Ovary (tissue), 9 donors: ENCODE data around the gene KATNIP. TPM values are rescaled to one million over a fixed set of nuclear protein-coding genes. Genes with fewer than 3 reads are reported as not detected.

Experiments
- DNase-seq, 5 donors: peaks; one replicate each; pipeline ENCODE4 v3.0.0-alpha.2; 2019 to 2020
- H3K27ac ChIP-seq, 2 donors: fragments of 200-600 bp; one replicate each; pipeline versions ENCODE4 v1.5.1 to v1.8.0; 2019 to 2022
- H3K27me3 ChIP-seq: fragments of 200-600 bp; one replicate; pipeline ENCODE4 v1.8.0; 2022
- H3K36me3 ChIP-seq: fragments of 200-600 bp; sonication (generic); one replicate; pipeline ENCODE4 v1.5.1; 2019
- H3K4me1 ChIP-seq: one replicate; pipeline ENCODE4 v1.8.1; 2013; ENCODE audit warnings: mild to moderate bottlenecking, moderate library complexity; ENCODE audit not compliant: insufficient read depth
- H3K4me3 ChIP-seq: fragments of 200-600 bp; sonication (generic); one replicate; pipeline ENCODE4 v1.5.1; 2017
- H3K9me3 ChIP-seq, 2 donors: fragments of 200-600 bp in 1 of 2; sonication (generic) in 1 of 2; one replicate each; pipeline versions ENCODE4 v1.5.1 to v1.8.1; 2013 to 2019; ENCODE audit warnings: mild to moderate bottlenecking in 1 of 2, moderate library complexity in 1 of 2
- CTCF ChIP-seq, 3 donors: fragments of 450-650 bp in 2 of 3; fragments of 200-600 bp in 1 of 3; IDR thresholded peaks; one replicate each; pipeline versions ENCODE4 v1.5.1 to v1.8.0; 2016 to 2022; ENCODE audit warnings: antibody characterized with exemption in 3 of 3, mild to moderate bottlenecking in 1 of 3
- EP300 ChIP-seq: sonication (generic); formaldehyde crosslinking; IDR thresholded peaks from one replicate; pipeline ENCODE4 v1.6.1; 2017; ENCODE audit warnings: antibody characterized with exemption
- POLR2A ChIP-seq: fragments of 450-650 bp; IDR thresholded peaks from one replicate; pipeline ENCODE4 v1.6.1; 2017; ENCODE audit warnings: antibody characterized with exemption, mild to moderate bottlenecking, moderate library complexity
- WGBS, 3 donors: extraction: QIAGEN DNeasy Blood & Tissue Kit in 1 of 3; methylation state at CpG; one replicate each; pipeline versions ENCODE4 v1.1.5 to v1.1.7; 2013 to 2017; 5-methylcytosine and 5-hydroxymethylcytosine counted together
- intact Hi-C, 4 donors: fragments of 100-400 bp; cut with DNase I; formaldehyde crosslinking; loops; one replicate each; pipeline versions ENCODE4 v1.11.0 to v1.15.1; 2022 to 2023
- polyA plus RNA-seq, 2 donors: library from polyadenylated mRNA; stranded (reverse); fragments of 200-250 nt in 1 of 2; fragments of 350-450 nt in 1 of 2; fragmentation: Illumina TruSeq in 1 of 2; extraction: RNeasy Lipid Tissue Mini Kit (QIAGEN cat#74804) in 1 of 2; gene quantifications; one replicate each; pipeline ENCODE4 v1.2.3, GENCODE V29; 2013 to 2014
- total RNA-seq, 7 donors: library from RNA; depleted of rRNA in 2 of 7; stranded (reverse); fragments of >200 nt in 2 of 7; fragmentation: NEBNext Ultra II Directional in 3 of 7; extraction: Animal tissue kit (Norgen Biotek cat#: 25700) in 3 of 7; gene quantifications; one replicate each; pipeline versions ENCODE4 v1.1.0 to v1.2.4, GENCODE V29; 2016 to 2023
- donor health status: DM: no; HTN: no; CAD: no; lungs with moderate emphysema.
- donor health status: DM: no; HTN: no; CAD: no.
- donor health status: Bipolar disorder and iron deficiency.
- donor health status: DM: yes; HTN: yes; CAD: no.
- donor health status: DM: no; HTN: no; CAD: no.
- donor health status: DM: yes; HTN: yes; CAD: no.

KATNIP gene
- total and polyA plus RNA-seq, 9 donors, result 8.4 to 32.9 (median 19.3) TPM

DNA sequence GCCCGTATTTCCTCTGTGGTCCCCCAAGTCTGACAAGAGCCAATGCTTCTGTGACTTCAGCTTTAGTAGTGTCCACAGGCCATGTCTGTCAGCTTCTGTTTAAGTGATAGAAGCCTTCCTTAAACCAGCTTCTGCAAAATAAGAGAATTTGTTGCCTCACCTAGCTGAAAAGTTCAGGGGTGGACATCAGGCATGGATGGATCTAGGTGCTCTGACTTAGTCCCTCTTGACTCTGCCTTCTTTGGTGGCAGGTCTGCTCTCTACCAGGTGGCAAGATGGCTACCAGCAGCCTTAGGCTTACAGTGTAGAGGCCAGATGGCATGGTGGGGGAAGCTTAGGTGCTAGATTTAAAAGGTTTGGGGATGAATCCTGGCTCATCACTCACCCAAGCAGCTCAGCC, 33.7 kb downstream of the KATNIP start:
- no peaks in the 10 kb centered on the region for H3K9me3 ChIP-seq
- H3K4me1 ChIP-seq, result peaks cover 1% of the 10 kb centered on the region
- intact Hi-C loops, result no loop called here
- 97 to 100% (median 100%) methylated on average over 1 of the region's 1 CpG for WGBS, 3 donors
- H3K27me3 ChIP-seq, result no peaks in the 10 kb centered on the region
- H3K27ac ChIP-seq, result no peak overlapping the region
- H3K36me3 ChIP-seq, result no peaks in the 10 kb centered on the region
- no peak for TF ChIP-seq CTCF (IDR thresholded peaks at IDR 0.05)
- no peak for TF ChIP-seq POLR2A
- no peak for TF ChIP-seq EP300
- DNase-seq, result no peak
- H3K4me3 ChIP-seq, result no peak overlapping the region

GRCh38 chr16:27585200-27585599, 35.3 kb downstream of the KATNIP start:
- whole genome bisulfite sequencing, 3 donors, result 94 to 98% (median 98%) methylated on average over 5 of the region's 5 CpGs
- no peaks in the 10 kb centered on the region for H3K9me3 ChIP-seq
- intact Hi-C loops, result no loop called here
- no peaks in the 10 kb centered on the region for H3K4me1 ChIP-seq
- no peaks in the 10 kb centered on the region for H3K36me3 ChIP-seq
- no peak overlapping the region for H3K27ac ChIP-seq
- no peak overlapping the region for H3K4me3 ChIP-seq
- no peaks in the 10 kb centered on the region for H3K27me3 ChIP-seq
- DNase-seq, result no peak
- TF ChIP-seq POLR2A (no peak), EP300 (no peak), CTCF (IDR thresholded peaks at IDR 0.05) (no peak)

DNA sequence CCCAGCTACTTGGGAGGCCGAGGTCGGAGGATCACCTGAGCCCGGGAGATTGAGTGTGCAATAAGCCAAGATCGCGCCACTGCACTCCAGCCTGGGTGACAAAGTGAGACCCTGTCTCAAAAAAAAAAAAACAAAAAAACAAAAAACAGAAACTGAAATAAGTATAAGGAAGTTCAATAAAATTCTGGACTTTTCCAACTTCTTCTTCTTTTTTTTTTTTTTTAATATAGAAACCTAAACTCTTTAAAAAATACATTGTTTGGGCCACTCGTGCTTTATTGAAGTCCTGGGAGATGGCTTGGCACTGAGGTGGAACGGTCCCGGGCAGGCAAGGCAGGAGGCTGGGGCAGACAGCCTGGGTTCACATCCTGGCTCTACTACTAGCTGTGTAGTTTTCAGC, 36.8 kb downstream of the KATNIP start:
- TF ChIP-seq POLR2A (no peak), CTCF (IDR thresholded peaks at IDR 0.05) (no peak), EP300 (no peak)
- H3K27me3 ChIP-seq, result no peaks in the 10 kb centered on the region
- no peaks in the 10 kb centered on the region for H3K36me3 ChIP-seq
- no peaks in the 10 kb centered on the region for H3K9me3 ChIP-seq
- no peak overlapping the region for H3K27ac ChIP-seq
- 81 to 83% (median 82%) methylated on average over 8 of the region's 8 CpGs for WGBS, 3 donors
- no peak overlapping the region for H3K4me3 ChIP-seq
- DNase-seq, result no peak
- no peaks in the 10 kb centered on the region for H3K4me1 ChIP-seq
- intact Hi-C loops, result no loop called here

DNA sequence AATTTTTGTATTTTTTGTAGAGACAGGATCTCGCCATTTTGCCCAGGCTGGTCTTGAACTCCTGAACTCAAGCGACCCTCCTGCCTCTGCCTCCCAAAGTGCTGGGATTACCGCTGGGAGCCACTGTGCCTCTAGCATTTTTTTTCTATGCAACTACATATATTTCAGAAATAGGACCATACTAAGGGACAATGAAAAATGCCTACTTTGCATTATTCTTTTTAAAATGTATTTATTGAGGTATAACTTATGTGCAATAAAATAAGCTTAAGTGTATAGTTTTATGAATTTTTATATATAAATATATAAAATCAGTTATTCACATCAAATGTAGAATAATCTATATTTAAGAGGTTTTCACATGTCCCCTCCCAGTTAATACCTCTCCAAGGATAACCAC, 38.1 kb downstream of the KATNIP start:
- no peaks in the 10 kb centered on the region for H3K36me3 ChIP-seq
- H3K27ac ChIP-seq, result no peak overlapping the region
- H3K4me3 ChIP-seq, result no peak overlapping the region
- intact Hi-C loops, result no loop called here
- 94 to 97% (median 97%) methylated on average over 3 of the region's 3 CpGs for WGBS, 3 donors
- DNase-seq, result no peak
- TF ChIP-seq EP300, result no peak
- no peaks in the 10 kb centered on the region for H3K4me1 ChIP-seq
- no peaks in the 10 kb centered on the region for H3K9me3 ChIP-seq
- no peaks in the 10 kb centered on the region for H3K27me3 ChIP-seq

DNA sequence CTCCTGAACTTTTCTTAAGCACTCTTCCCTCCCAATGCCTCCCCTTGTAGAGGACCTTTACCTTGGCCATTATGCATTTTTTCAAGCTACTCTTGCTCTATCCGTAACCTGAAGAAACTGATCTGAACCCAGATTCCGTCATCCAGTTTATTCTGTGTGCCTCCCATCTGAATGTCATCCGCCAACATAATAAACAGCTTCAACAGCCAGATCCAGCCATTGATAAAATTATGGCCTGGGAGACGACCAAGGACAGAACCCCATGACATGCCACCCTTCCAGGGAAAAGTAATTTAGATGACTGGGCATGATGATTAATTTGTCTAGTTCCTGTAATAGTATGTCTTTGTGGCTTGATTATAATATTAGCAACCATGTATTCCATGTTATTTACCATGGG, 41.9 kb downstream of the KATNIP start:
- H3K4me1 ChIP-seq, result no peaks in the 10 kb centered on the region
- H3K4me3 ChIP-seq, result no peak overlapping the region
- no peaks in the 10 kb centered on the region for H3K9me3 ChIP-seq
- no peak for DNase-seq
- intact Hi-C loops, result no loop called here
- H3K27ac ChIP-seq, result no peak overlapping the region
- no peaks in the 10 kb centered on the region for H3K36me3 ChIP-seq
- no peaks in the 10 kb centered on the region for H3K27me3 ChIP-seq
- no peak for TF ChIP-seq POLR2A
- TF ChIP-seq CTCF (IDR thresholded peaks at IDR 0.05), result no peak
- TF ChIP-seq EP300, result no peak
- 96 to 98% (median 96%) methylated on average over 4 of the region's 4 CpGs for WGBS, 3 donors
